TTC549 (cell line): Measurements from ENCODE around the gene ELAVL3.
"Not testable (repeated sequence)": the region's sequence is repeated elsewhere in the genome, so short reads cannot be mapped to it uniquely, and the experiment has no call there.

Experiments used
- FAIRE-seq: peaks from 2 replicates; lab custom pipeline; 2012; peaks lifted over from hg19 to GRCh38; lab: Jason Lieb, UNC

ELAVL3 gene

GRCh38 chr19:11435833-11436313 lies 45.0 kb downstream of the ELAVL3 start:
- FAIRE-seq, result no peak

- peak; percentile 98 for FAIRE-seq
Observed at GRCh38 chr19:11435057-11435832, 45.6 kb downstream of the ELAVL3 start, which contains the start of the genes ODAD3 and PRKCSH. Gene ODAD3 (minus strand): TSS chr19:11435121. CDS start chr19:11435016, 105 bp downstream. Gene PRKCSH (plus strand): TSS chr19:11435635. CDS start chr19:11436118, 483 bp downstream.

GRCh38 chr19:11434703-11435056 lies 46.2 kb downstream of the ELAVL3 start:
- no peak for FAIRE-seq

DNA sequence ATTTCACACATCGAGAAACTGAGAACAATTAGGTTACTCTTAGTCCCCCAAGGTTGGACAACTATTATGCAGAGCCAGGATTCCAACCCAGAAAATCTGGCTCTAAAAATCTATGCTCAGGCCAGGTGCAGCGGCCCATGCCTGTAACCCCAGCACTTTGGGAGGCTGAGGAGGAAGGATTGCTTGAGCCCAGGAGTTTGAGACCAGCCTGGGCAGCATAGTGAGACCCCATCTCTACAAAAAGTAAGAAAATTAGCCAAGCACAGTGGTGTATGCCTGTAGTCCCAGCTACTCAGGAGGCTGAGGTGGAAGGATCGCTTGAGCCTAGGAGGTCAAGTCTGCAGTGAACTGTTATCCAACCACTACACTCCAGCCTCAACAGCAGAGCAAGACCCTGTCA lies 47.3 kb downstream of the ELAVL3 start:
- FAIRE-seq, result not testable (repeated sequence)

DNA sequence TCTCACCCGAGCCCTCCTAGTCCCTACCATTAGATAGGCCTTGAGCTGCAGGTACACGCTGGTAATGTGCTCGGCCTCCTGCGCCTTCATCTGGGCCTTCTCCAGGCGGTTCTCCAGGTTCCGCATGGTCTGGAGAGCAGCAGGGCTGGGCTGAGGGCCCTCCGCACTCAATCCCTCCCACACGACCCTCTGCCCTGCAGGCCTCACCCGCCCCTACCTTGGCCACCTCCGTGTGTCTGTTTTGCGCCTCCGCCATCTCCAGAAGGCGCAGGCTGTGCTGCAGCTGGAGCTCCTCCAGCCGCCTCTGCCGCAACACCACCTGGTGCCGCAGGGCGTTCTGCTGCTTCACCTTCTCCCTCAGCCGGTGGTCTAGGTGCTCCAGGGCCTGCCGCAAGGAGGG lies 54.2 kb downstream of the ELAVL3 start:
- FAIRE-seq, result no peak

DNA sequence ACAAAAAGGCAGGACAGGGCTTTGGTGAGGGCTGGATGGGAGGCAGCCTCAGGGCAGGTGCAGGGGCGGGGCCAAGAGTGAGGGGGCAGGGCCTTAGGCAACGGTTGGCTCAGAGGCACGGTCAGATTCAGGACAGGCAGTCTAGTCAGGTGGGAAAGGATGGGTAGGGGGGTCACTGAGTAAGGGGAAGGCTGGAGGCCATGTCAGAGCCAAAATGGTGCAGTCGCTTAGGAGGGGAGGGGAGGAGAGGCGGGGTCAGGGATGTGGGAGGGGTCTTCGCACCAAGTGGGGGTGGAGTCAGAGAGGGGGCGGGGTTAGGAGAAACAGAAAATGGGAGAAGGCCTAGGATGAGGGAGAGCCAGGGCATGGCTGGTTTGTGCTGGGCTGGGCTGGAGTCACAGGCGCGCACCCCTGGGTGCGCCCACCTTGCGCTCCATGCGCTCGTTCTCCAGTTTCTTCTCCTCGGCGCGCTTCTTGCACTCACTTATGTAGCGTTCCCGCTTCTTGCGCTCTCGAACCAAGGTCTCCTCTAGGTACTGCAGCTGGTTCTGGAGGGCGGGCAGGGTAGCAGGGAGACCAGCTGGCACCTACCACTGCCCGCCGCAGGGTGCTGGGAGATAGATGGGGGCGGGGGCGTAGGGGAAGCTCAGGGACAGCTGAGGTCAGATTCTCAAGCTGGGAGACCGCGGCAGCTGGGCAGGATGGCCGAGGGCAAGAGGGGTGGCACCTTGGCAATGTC lies 55.0 kb downstream of the ELAVL3 start:
- FAIRE-seq, result no peak

- no peak for FAIRE-seq
Observed at GRCh38 chr19:11423791-11424181, 57.1 kb downstream of the ELAVL3 start.

DNA sequence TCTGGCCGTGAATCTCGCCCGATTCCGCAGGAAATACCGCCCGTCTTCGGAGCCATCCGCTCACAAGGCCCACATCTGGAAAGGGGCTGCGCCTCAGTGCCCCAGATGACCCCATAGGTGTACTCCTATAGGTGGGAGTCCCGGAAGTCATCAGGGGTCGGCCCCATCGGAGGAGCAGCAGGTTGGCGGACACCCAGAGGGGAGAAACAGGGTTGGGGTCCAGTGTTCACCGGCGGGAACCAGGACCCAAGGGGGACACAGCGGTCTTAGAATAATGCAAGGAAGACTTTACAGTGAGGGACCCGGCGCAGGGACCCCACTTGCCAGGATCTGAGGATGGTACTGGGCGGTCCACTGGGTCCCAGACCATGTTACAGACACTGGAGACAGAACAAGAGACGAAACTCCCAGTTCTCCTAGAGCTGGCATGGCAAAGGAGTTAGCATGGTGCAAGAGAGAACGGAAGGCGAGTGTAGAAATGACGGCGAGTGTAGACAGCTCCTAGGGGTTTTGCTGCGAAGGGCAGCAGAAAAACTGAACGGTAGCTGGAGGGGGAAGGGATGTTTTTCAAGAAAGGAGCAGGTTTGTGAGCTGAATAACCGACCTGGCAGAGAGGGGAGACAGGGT lies 57.6 kb downstream of the ELAVL3 start:
- FAIRE-seq, result no peak

GRCh38 chr19:11422163-11423065 lies 58.4 kb downstream of the ELAVL3 start:
- no peak for FAIRE-seq

GRCh38 chr19:11421371-11422098 lies 59.3 kb downstream of the ELAVL3 start:
- FAIRE-seq, result no peak

- FAIRE-seq, result no peak
Observed at GRCh38 chr19:11420429-11421370, 60.1 kb downstream of the ELAVL3 start.

DNA sequence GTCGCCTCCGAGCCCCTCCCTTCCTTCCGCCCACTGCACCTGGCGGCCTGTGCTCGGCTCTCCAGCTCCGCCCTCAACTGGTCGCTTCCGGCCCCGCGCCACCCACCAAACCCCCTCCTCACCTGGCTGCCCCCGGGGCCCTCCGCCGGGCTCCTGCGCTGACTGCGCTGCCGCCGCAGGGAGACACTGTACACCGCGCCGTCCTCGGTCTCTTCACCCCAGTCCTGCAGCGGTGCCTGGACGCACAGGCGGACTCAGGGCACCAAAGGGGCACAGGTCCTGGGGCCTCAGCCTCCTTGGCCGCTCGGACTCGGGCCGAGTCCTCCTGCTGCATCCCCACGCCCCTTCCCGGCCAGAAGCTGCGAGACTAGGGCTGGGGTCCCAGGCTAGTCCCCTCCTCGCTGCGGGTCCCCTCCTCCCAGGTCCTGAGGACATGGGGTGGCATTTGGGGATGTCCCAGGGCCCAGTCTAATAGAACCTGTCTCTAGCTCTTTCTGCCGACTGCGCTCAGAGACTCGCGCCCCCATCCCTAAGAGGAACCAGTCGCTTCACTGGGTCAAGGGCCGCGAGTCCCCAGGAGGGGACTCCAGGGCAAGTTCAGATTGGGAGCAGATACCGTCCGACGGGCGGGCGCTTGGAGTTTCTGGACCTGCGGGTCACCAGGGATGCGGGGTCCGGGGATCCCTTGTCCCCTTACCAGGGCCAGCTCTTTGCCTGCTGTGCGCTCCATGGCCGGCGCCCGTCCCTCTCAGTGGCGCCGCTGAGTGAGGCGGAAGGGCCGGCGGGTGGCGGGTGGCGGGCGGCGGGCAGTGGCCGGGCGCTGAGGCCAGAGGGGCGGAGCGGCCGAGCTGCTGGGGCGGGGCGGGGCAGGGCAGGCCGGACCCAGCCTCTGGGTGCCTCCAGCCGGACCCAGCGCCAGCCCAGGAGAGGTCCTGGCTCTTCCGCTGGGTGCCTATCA lies 62.0 kb downstream of the ELAVL3 start, which contains the start of gene RGL3:
RGL3 (minus strand) TSS at position 766 of the 958 bp plus-strand sequence; CDS start at position 730, 36 bp downstream.
- FAIRE-seq, result no peak

GRCh38 chr19:11418094-11418548 lies 62.7 kb downstream of the ELAVL3 start:
- no peak for FAIRE-seq

GRCh38 chr19:11416346-11417052 lies 64.3 kb downstream of the ELAVL3 start:
- no peak for FAIRE-seq

DNA sequence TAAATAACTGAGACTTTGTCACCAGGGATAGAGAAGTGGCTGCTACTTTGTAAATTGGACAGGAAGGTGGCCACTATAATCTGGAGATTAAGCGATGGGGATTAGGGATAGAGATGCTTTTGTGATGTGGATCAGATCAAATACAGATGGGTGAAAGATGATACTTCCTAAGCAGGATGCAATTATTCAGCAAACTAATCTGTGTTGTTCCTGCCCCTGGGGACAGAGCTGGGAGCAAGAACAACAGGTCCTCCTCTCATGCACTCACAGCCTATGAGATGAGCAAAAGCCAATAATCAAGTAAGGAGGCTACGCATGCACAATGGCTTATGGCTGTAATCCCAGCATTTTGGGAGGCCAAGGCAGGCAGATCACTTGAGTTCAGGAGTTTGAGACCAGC lies 66.3 kb downstream of the ELAVL3 start:
- no peak for FAIRE-seq

- FAIRE-seq, result no peak
Observed at GRCh38 chr19:11410682-11411081, 70.2 kb downstream of the ELAVL3 start.

DNA sequence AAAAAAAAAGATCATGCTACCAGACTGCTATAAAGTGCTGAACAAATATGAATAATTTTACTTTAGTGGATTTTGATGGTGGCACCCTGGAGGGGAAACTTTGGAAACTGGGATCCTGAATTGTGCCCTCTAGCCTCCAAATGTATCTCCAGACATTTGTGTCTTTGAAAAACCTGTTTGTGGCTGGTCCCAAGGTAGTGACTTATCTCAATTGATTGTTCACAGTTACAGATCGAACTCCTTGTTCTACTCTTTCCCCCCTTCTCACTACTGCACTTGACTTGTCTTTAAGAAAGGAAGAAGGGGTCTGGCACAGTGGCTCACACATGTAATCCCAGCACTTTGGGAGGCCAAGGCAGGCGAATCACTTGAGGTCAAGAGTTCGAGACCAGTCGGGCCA lies 72.3 kb downstream of the ELAVL3 start:
- FAIRE-seq, result no peak

DNA sequence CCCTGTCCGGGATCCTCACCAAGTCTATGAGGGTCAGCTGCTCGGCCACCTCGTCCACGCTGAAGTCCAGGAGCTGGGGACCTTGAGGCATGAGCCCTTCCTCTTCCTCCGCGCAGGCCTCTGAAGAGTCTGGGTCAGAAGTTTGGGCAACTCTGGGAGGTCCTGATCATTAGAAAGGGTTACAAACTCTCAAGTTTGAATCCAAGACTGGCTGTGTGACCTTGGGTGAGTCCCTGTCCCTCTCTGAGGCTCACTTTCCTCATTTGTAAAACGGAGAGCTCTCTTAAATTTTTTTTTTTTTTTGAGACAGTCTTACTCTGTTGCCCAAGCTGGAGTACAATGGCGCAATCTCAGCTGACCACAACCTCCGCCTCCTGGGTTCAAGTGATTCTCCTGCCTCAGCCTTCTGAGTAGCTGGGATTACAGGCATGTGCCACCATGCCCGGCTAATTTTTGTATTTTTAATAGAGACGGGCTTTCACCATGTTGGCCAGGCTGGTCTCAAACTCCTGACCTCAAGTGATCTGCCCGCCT lies 74.1 kb downstream of the ELAVL3 start:
- FAIRE-seq, result not testable (repeated sequence)
